ENCODE data around the gene TOMM40L.

DNA sequence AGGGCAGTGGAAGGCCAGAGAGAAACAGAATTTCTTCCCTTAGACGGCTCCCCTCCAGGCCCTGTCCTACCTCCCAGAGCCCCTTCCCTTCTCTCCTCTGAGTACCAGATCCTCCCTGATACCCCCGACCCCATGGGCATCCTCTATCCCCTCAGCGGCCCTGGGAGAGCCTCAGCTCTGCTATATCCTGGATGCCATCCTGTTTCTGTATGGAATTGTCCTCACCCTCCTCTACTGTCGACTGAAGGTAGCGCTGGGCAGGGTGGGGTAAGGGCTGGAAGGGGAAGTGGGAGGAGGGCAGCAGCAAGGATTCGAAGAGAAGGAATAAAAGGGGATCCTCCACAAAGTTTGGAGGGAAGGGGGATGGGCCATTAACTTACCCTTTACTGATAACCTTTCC, 8.0 kb upstream of the TOMM40L start:
- TF ChIP-seq, protein P1, sequence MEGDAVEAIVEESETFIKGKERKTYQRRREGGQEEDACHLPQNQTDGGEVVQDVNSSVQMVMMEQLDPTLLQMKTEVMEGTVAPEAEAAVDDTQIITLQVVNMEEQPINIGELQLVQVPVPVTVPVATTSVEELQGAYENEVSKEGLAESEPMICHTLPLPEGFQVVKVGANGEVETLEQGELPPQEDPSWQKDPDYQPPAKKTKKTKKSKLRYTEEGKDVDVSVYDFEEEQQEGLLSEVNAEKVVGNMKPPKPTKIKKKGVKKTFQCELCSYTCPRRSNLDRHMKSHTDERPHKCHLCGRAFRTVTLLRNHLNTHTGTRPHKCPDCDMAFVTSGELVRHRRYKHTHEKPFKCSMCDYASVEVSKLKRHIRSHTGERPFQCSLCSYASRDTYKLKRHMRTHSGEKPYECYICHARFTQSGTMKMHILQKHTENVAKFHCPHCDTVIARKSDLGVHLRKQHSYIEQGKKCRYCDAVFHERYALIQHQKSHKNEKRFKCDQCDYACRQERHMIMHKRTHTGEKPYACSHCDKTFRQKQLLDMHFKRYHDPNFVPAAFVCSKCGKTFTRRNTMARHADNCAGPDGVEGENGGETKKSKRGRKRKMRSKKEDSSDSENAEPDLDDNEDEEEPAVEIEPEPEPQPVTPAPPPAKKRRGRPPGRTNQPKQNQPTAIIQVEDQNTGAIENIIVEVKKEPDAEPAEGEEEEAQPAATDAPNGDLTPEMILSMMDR (IDR thresholded peaks at IDR 0.05): no peak
- TF ChIP-seq POLR2A (IDR thresholded peaks at IDR 0.05): no peak

Measured in uterus (tissue), 2 donors.